ENCODE data around the gene XRN1. TPM values are rescaled to one million over a fixed set of nuclear protein-coding genes. Genes with fewer than 3 reads are reported as not detected.
"Not testable (repeated sequence)": the region's sequence is repeated elsewhere in the genome, so short reads cannot be mapped to it uniquely, and the experiment has no call there.

Gene XRN1
- total and polyA plus RNA-seq, 2 of the 8 experiments (the other 6 are each of a cell fraction or from before 2014, with no cell fraction given), result 1.9 to 17.2 TPM

- H2BK5ac ChIP-seq (ENCODE audit: low read depth, low read length); H3K9ac ChIP-seq (replicated peaks in 1 of 4; ENCODE audit: extremely low read depth in 1 of 4, low read depth in 3 of 4, low read length in 3 of 4); H2BK120ac ChIP-seq (replicated peaks; ENCODE audit: low read depth, low read length); H2BK15ac ChIP-seq (ENCODE audit: low read length); H3K14ac ChIP-seq (ENCODE audit: insufficient read length); H3K23ac ChIP-seq (ENCODE audit: insufficient read length); H3K4me2 ChIP-seq (ENCODE audit: insufficient read depth in 1 of 2, low read depth in 2 of 2, low read length in 2 of 2); H3K79me1 ChIP-seq (ENCODE audit: low read depth, low read length); H3K4me3 ChIP-seq (ENCODE audit: extremely low read depth in 1 of 4, insufficient read depth in 2 of 4, low read depth in 3 of 4, low read length in 4 of 4); DNase-seq (ENCODE audit: low read depth in 1 of 2, low spot score in 2 of 2); H4K91ac ChIP-seq (replicated peaks; ENCODE audit: insufficient read length, low read length); H3K4me1 ChIP-seq (replicated peaks in 1 of 4; ENCODE audit: control insufficient read depth in 3 of 4, insufficient read depth in 4 of 4, low read length in 3 of 4); POLR2A ChIA-PET (ENCODE audit: partially characterized antibody); H4K8ac ChIP-seq (ENCODE audit: extremely low read depth, insufficient read depth, low read length); H4K20me1 ChIP-seq (replicated peaks in 1 of 2; ENCODE audit: control insufficient read depth in 1 of 2, insufficient read depth in 2 of 2, low read length in 2 of 2); H3K56ac ChIP-seq (replicated peaks; ENCODE audit: insufficient read length, low read depth, low read length); H2BK12ac ChIP-seq (ENCODE audit: low read depth, low read length); H3K23me2 ChIP-seq (ENCODE audit: low read depth, low read length); H3K36me3 ChIP-seq (ENCODE audit: control insufficient read depth in 2 of 4, insufficient read depth in 4 of 4, low read length in 3 of 4); H4K5ac ChIP-seq (ENCODE audit: insufficient read length, low read depth, low read length); H2BK20ac ChIP-seq (ENCODE audit: low read length); H2AFZ ChIP-seq (ENCODE audit: low read length); FAIRE-seq; H3K4ac ChIP-seq (replicated peaks; ENCODE audit: insufficient read length, low read depth, low read length); H3K27ac ChIP-seq (ENCODE audit: low read depth, low read length); H3K9me3 ChIP-seq (ENCODE audit: insufficient read depth in 2 of 2, low read depth in 1 of 2, low read length in 1 of 2); H2AK5ac ChIP-seq (ENCODE audit: low read depth, low read length); H3K79me2 ChIP-seq (ENCODE audit: control insufficient read depth in 1 of 2, insufficient read depth in 2 of 2, low read length in 2 of 2); H3K27me3 ChIP-seq (replicated peaks in 1 of 4; ENCODE audit: control insufficient read depth in 3 of 4, extremely low read depth in 1 of 4, insufficient read depth in 3 of 4, low read length in 3 of 4); H3K18ac ChIP-seq (ENCODE audit: extremely low read depth, low read length): not testable (repeated sequence)
- CTCF ChIA-PET (ENCODE audit: partially characterized antibody), result interaction anchor here (0.6 to 1.3 kb wide), 2 partner anchors 12 to 17 kb away, joined by 3 read pairs; no protein-coding TSS in a partner anchor
- 88% methylated on average over 2 of the region's 2 CpGs; no CpG with 5 or more reads in 1 of the 2 experiments for WGBS, 2 experiments (ENCODE audit: extremely low coverage in 1 of 2, insufficient coverage in 1 of 2, insufficient read length in 1 of 2, insufficient replicate concordance in 2 of 2, low coverage in 1 of 2, low lambda C conversion rate in 2 of 2, missing lambda C conversion rate in 1 of 2)
These were observed 84.4 kb downstream of the XRN1 start for GRCh38 chr3:142363433-142363832.
